ENCODE results near the gene NOXA1.

- TF ChIP-seq CTCF (conservative IDR thresholded peaks at IDR 0.05 in 1 of 2, IDR thresholded peaks at IDR 0.05 in 1 of 2; ENCODE audit: low read depth in 1 of 2, low read length in 2 of 2), result no peak
- TF ChIP-seq EZH2 (IDR thresholded peaks at IDR 0.05; ENCODE audit: low read length, missing control alignments), result no peak
Measured at GRCh38 chr9:137407590-137408300, 15.4 kb upstream of the NOXA1 start.

Data from fibroblast of lung (primary cell).